ENCODE data around the gene MME.

Gene MME

DNA sequence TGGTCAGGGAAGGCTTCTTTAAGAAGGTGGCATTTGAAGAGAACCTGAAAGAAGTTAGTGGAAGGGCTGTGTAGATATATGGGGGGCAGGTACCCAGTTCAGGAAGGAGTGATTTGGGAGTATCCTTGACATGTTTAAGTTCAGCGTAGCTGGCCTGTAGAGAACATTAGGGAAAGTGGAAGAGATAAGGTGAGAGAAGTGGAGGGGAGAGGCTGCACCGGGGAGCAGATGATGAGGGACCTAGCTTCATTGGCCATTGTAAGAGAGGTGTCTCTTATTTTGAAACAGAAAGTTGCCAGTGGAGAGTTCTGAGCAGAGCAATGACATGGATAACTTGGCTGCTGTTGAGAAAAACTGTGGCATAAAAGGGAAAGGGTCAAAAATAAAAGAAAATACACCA lies 44.6 kb upstream of the MME start:
- no peaks in the 10 kb centered on the region for H3K36me3 ChIP-seq (replicated peaks; ENCODE audit: low read depth, low read length)
- no peak overlapping the region for H3K4me3 ChIP-seq (ENCODE audit: low read length)
- peaks cover 8% of the 10 kb centered on the region for H3K4me1 ChIP-seq (ENCODE audit: low read length)
- TF ChIP-seq, protein P1, sequence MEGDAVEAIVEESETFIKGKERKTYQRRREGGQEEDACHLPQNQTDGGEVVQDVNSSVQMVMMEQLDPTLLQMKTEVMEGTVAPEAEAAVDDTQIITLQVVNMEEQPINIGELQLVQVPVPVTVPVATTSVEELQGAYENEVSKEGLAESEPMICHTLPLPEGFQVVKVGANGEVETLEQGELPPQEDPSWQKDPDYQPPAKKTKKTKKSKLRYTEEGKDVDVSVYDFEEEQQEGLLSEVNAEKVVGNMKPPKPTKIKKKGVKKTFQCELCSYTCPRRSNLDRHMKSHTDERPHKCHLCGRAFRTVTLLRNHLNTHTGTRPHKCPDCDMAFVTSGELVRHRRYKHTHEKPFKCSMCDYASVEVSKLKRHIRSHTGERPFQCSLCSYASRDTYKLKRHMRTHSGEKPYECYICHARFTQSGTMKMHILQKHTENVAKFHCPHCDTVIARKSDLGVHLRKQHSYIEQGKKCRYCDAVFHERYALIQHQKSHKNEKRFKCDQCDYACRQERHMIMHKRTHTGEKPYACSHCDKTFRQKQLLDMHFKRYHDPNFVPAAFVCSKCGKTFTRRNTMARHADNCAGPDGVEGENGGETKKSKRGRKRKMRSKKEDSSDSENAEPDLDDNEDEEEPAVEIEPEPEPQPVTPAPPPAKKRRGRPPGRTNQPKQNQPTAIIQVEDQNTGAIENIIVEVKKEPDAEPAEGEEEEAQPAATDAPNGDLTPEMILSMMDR (IDR thresholded peaks at IDR 0.05; ENCODE audit: low read depth, low read length) = no peak
- TF ChIP-seq EZH2phosphoT487 (IDR thresholded peaks at IDR 0.05; ENCODE audit: low read depth) = no peak
- no peak overlapping the region; the same call in 1 of the 2 replicates for H2AFZ ChIP-seq (ENCODE audit: low read depth, low read length)
- H3K4me2 ChIP-seq (ENCODE audit: low read length) = no peak overlapping the region
- H3K9ac ChIP-seq (ENCODE audit: low read length) = no peak overlapping the region
- H3K79me2 ChIP-seq (ENCODE audit: low read length) = no peaks in the 10 kb centered on the region
- no peak overlapping the region for H3K27ac ChIP-seq (ENCODE audit: low read length)
- no peaks in the 10 kb centered on the region for H4K20me1 ChIP-seq (ENCODE audit: insufficient read depth, low read length)
- H3K9me3 ChIP-seq (ENCODE audit: insufficient read depth, low read length) = no peaks in the 10 kb centered on the region
- H3K27me3 ChIP-seq (ENCODE audit: low read depth, low read length) = no peaks in the 10 kb centered on the region

- Histone ChIP-seq H2AFZ (ENCODE audit: low read depth, low read length) (no peak overlapping the region), H3K36me3 (replicated peaks; ENCODE audit: low read depth, low read length) (no peaks in the 10 kb centered on the region), H4K20me1 (ENCODE audit: insufficient read depth, low read length) (no peaks in the 10 kb centered on the region), H3K4me3 (ENCODE audit: low read length) (no peak overlapping the region), H3K9ac (ENCODE audit: low read length) (no peak overlapping the region), H3K27ac (ENCODE audit: low read length) (no peak overlapping the region), H3K9me3 (ENCODE audit: insufficient read depth, low read length) (no peaks in the 10 kb centered on the region), H3K4me1 (ENCODE audit: low read length) (peaks cover 8% of the 10 kb centered on the region), H3K79me2 (ENCODE audit: low read length) (no peaks in the 10 kb centered on the region), H3K4me2 (ENCODE audit: low read length) (no peak overlapping the region), H3K27me3 (ENCODE audit: low read depth, low read length) (no peaks in the 10 kb centered on the region)
- TF ChIP-seq, protein P1 (IDR thresholded peaks at IDR 0.05; ENCODE audit: low read depth, low read length) = no peak
- TF ChIP-seq EZH2phosphoT487 (IDR thresholded peaks at IDR 0.05; ENCODE audit: low read depth) = no peak
These were observed 42.5 kb upstream of the MME start for GRCh38 chr3:155037508-155038202.

GRCh38 chr3:155038203-155038554 lies 41.9 kb upstream of the MME start:
- TF ChIP-seq EZH2phosphoT487 (IDR thresholded peaks at IDR 0.05; ENCODE audit: low read depth) = no peak
- TF ChIP-seq, protein P1 (IDR thresholded peaks at IDR 0.05; ENCODE audit: low read depth, low read length) = no peak

DNA sequence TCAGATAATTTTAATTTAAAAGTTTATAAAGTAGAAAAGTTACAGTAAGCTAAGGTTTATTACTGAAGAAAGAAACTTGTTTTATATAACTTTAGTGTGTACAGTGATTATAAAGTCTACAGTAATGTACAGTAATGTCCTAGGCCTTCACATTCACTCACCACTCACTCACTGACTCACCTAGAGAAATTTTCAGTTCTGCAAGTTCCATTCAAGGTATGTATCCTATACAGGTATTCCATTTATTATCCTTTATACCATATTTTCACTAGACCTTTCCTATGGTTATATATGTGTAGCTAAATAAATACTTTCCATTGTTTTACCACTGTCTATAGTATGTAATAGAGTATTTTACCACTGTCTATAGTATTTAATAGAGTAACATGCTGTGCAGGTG lies 33.2 kb upstream of the MME start:
- no peak overlapping the region for H3K4me3 ChIP-seq (ENCODE audit: low read length)
- no peak overlapping the region for H3K27ac ChIP-seq (ENCODE audit: low read length)
- peaks cover 24% of the 10 kb centered on the region for H3K4me1 ChIP-seq (ENCODE audit: low read length)
- H2AFZ ChIP-seq (ENCODE audit: low read depth, low read length) = no peak overlapping the region
- H3K4me2 ChIP-seq (ENCODE audit: low read length) = no peak overlapping the region
- H3K36me3 ChIP-seq (replicated peaks; ENCODE audit: low read depth, low read length) = no peaks in the 10 kb centered on the region
- no peaks in the 10 kb centered on the region for H3K27me3 ChIP-seq (ENCODE audit: low read depth, low read length)
- H4K20me1 ChIP-seq (ENCODE audit: insufficient read depth, low read length) = no peaks in the 10 kb centered on the region
- H3K79me2 ChIP-seq (ENCODE audit: low read length) = no peaks in the 10 kb centered on the region
- no peak overlapping the region for H3K9ac ChIP-seq (ENCODE audit: low read length)
- no peak for TF ChIP-seq EZH2phosphoT487 (IDR thresholded peaks at IDR 0.05; ENCODE audit: low read depth)
- TF ChIP-seq, protein P1 (IDR thresholded peaks at IDR 0.05; ENCODE audit: low read depth, low read length) = no peak
- H3K9me3 ChIP-seq (ENCODE audit: insufficient read depth, low read length) = peaks cover 7% of the 10 kb centered on the region

More at GRCh38 chr3:155038203-155038554, 41.9 kb upstream of the MME start:
- Histone ChIP-seq H3K4me2 (ENCODE audit: low read length) (no peak overlapping the region), H3K36me3 (replicated peaks; ENCODE audit: low read depth, low read length) (no peaks in the 10 kb centered on the region), H3K4me3 (ENCODE audit: low read length) (no peak overlapping the region), H3K4me1 (ENCODE audit: low read length) (peaks cover 2% of the 10 kb centered on the region; the same call in 1 of the 2 replicates), H2AFZ (ENCODE audit: low read depth, low read length) (peak overlapping the region; percentile 66; the same call in 1 of the 2 replicates), H3K79me2 (ENCODE audit: low read length) (no peaks in the 10 kb centered on the region), H4K20me1 (ENCODE audit: insufficient read depth, low read length) (no peaks in the 10 kb centered on the region), H3K9ac (ENCODE audit: low read length) (no peak overlapping the region), H3K27me3 (ENCODE audit: low read depth, low read length) (no peaks in the 10 kb centered on the region), H3K27ac (ENCODE audit: low read length) (no peak overlapping the region), H3K9me3 (ENCODE audit: insufficient read depth, low read length) (no peaks in the 10 kb centered on the region)
